IMR-90 (cell line): ENCODE data around the gene L3MBTL3. TPM values are rescaled to one million over a fixed set of nuclear protein-coding genes. Genes with fewer than 3 reads are reported as not detected.

ENCODE experiments used
- ATAC-seq: fragments of 200-7000 bp; cut with Tn5 transposase; 2 replicates; pipeline ENCODE4 v1.9.1; 2020; ENCODE audit warnings: low read depth, mild to moderate bottlenecking, moderate library complexity
- BruUV-seq: library from RNA; stranded (reverse); fragments of 400-500 nt; replicated peaks from 2 replicates; lab custom pipeline; 2021; lab: Mats Ljungman, UMichigan
- CTCF ChIA-PET: fragments of 300-600 bp; formaldehyde crosslinking; extraction: SDS; loops from one replicate; lab custom pipeline; 2021; ENCODE audit warnings: antibody characterized with exemption; lab: Yijun Ruan, JAX
- POLR2A ChIA-PET: fragments of 300-600 bp; sonication (Branson Sonifier 250); formaldehyde crosslinking; loops from one replicate; lab custom pipeline; 2022; ENCODE audit warnings: antibody characterized with exemption; ENCODE audit not compliant: unreplicated experiment; lab: Charles Lee
- DNase-seq: peaks from one replicate; pipeline ENCODE4 v3.0.0; 2013
- H2AFZ ChIP-seq: replicated peaks from 2 replicates; pipeline ENCODE3; 2013; ENCODE audit warnings: low read length, mild to moderate bottlenecking; ENCODE audit not compliant: poor library complexity
- H2AK5ac ChIP-seq: 2 replicates; pipeline ENCODE4 v1.6.1; 2013; ENCODE audit warnings: low read depth, low read length, inconsistent platforms
- H2AK9ac ChIP-seq: replicated peaks from 2 replicates; pipeline ENCODE3; 2013; ENCODE audit warnings: mild to moderate bottlenecking, low read depth, low read length, moderate library complexity; ENCODE audit not compliant: poor library complexity
- H2BK120ac ChIP-seq: 2 replicates; pipeline ENCODE4 v1.6.1; 2013; ENCODE audit warnings: low read depth, low read length, inconsistent platforms
- H2BK15ac ChIP-seq: 3 replicates; pipeline ENCODE4 v1.6.1; 2013; ENCODE audit warnings: low read depth, low read length, inconsistent platforms
- H2BK20ac ChIP-seq: 2 replicates; pipeline ENCODE4 v1.6.1; 2013; ENCODE audit warnings: low read depth, mild to moderate bottlenecking, inconsistent platforms, low read length, moderate library complexity
- H2BK5ac ChIP-seq: 2 replicates; pipeline ENCODE4 v1.6.1; 2013; ENCODE audit warnings: mild to moderate bottlenecking, low read depth, low read length, inconsistent platforms; ENCODE audit not compliant: poor library complexity, severe bottlenecking
- H3K14ac ChIP-seq: replicated peaks from 2 replicates; pipeline ENCODE4 v1.6.1; 2013; ENCODE audit warnings: low read depth, low read length, inconsistent platforms
- H3K18ac ChIP-seq: 2 replicates; pipeline ENCODE4 v1.6.1; 2013; ENCODE audit warnings: low read depth, low read length, control low read depth
- H3K23ac ChIP-seq: 2 replicates; pipeline ENCODE4 v1.6.1; 2013; ENCODE audit warnings: low read depth, low read length, inconsistent platforms
- H3K27ac ChIP-seq: 2 replicates; pipeline ENCODE4 v1.5.1; 2013; ENCODE audit warnings: mild to moderate bottlenecking, control low read depth, low read length; ENCODE audit not compliant: insufficient read depth
- H3K27me3 ChIP-seq: 2 replicates; pipeline ENCODE4 v1.6.1; 2013; ENCODE audit warnings: low read length; ENCODE audit not compliant: control insufficient read depth, insufficient read depth
- H3K36me3 ChIP-seq: 2 replicates; pipeline ENCODE4 v1.6.1; 2013; ENCODE audit warnings: low read length, mixed read lengths; ENCODE audit not compliant: control insufficient read depth, insufficient read depth
- H3K4ac ChIP-seq: 2 replicates; pipeline ENCODE4 v1.6.1; 2013; ENCODE audit warnings: low read depth, low read length, inconsistent platforms
- H3K4me1 ChIP-seq: 2 replicates; pipeline ENCODE4 v1.6.1; 2013; ENCODE audit warnings: low read length, mixed read lengths; ENCODE audit not compliant: control insufficient read depth, insufficient read depth
- H3K4me2 ChIP-seq: 2 replicates; pipeline ENCODE4 v1.6.1; 2013; ENCODE audit warnings: low read depth, mild to moderate bottlenecking, control low read depth, low read length, moderate library complexity
- H3K4me3 ChIP-seq: 2 replicates; pipeline ENCODE4 v1.5.1; 2013; ENCODE audit warnings: low read depth, mild to moderate bottlenecking, control low read depth, low read length, moderate library complexity; ENCODE audit not compliant: insufficient read depth
- H3K56ac ChIP-seq: 2 replicates; pipeline ENCODE4 v1.6.1; 2013; ENCODE audit warnings: low read length, inconsistent platforms; ENCODE audit not compliant: insufficient read depth; ENCODE audit errors: extremely low read depth
- H3K79me1 ChIP-seq, 2 experiments: 2 replicates each; pipeline ENCODE4 v1.6.1; 2013; ENCODE audit warnings: low read length in 2 of 2, inconsistent platforms in 1 of 2, low read depth in 1 of 2
- H3K9ac ChIP-seq: 2 replicates; pipeline ENCODE4 v1.6.1; 2013; ENCODE audit warnings: low read depth, low read length, control low read depth
- H3K9me1 ChIP-seq: 2 replicates; pipeline ENCODE4 v1.6.1; 2013; ENCODE audit warnings: low read length, inconsistent platforms; ENCODE audit not compliant: insufficient read depth
- H3K9me3 ChIP-seq: 2 replicates; pipeline ENCODE4 v1.6.1; 2013; ENCODE audit warnings: low read length; ENCODE audit not compliant: control insufficient read depth, insufficient read depth
- H4K20me1 ChIP-seq: 2 replicates; pipeline ENCODE4 v1.6.1; 2013; ENCODE audit warnings: low read length, inconsistent platforms; ENCODE audit not compliant: insufficient read depth
- H4K5ac ChIP-seq: 2 replicates; pipeline ENCODE4 v1.6.1; 2013; ENCODE audit warnings: mild to moderate bottlenecking, low read depth, low read length, control low read depth
- H4K8ac ChIP-seq, 2 experiments: 2 replicates each; pipeline ENCODE4 v1.6.1; 2013; ENCODE audit warnings: low read depth in 2 of 2, low read length in 2 of 2, control low read depth in 1 of 2, inconsistent platforms in 1 of 2
- H4K91ac ChIP-seq: 2 replicates; pipeline ENCODE4 v1.6.1; 2013; ENCODE audit warnings: low read depth, low read length, inconsistent platforms; ENCODE audit not compliant: insufficient read depth
- BHLHE40 ChIP-seq: fragments of 150-350 bp; IDR thresholded peaks from 2 replicates; pipeline ENCODE4 v1.6.1; 2016; ENCODE audit warnings: mild to moderate bottlenecking, low read depth, low read length
- FOS ChIP-seq: fragments of 150-350 bp; IDR thresholded peaks from 2 replicates; pipeline ENCODE4 v1.6.1; 2016; ENCODE audit warnings: low read depth, low read length
- POLR2A ChIP-seq: IDR thresholded peaks from 2 replicates; pipeline ENCODE4 v1.6.1; 2012; ENCODE audit warnings: mild to moderate bottlenecking, low read depth, low read length
- RAD21 ChIP-seq: IDR thresholded peaks from 2 replicates; pipeline ENCODE4 v1.6.1; 2012; ENCODE audit warnings: low read length, improper control_type of control experiment
- RCOR1 ChIP-seq: IDR thresholded peaks from 2 replicates; pipeline ENCODE4 v1.6.1; 2012; ENCODE audit warnings: mild to moderate bottlenecking, low read length, improper control_type of control experiment; ENCODE audit not compliant: insufficient replicate concordance
- WGBS, 2 experiments: methylation state at CpG; one replicate each; pipeline versions ENCODE4 v1.1.5 to v1.1.7; 2013; ENCODE audit warnings: missing lambda C conversion rate in 2 of 2; ENCODE audit not compliant: insufficient read length in 1 of 2; ENCODE audit errors: extremely low coverage in 2 of 2; 5-methylcytosine and 5-hydroxymethylcytosine counted together
- dilution Hi-C: fragments of 300-500 bp; cut with HindIII; formaldehyde crosslinking; loops from one replicate; pipeline ENCODE4 v1.14.3; 2018; ENCODE audit warnings: low sequenced_read_pairs; ENCODE audit not compliant: unreplicated experiment
- in situ Hi-C: fragments of 300-500 bp; cut with MboI; formaldehyde crosslinking; loops from 3 replicates; pipeline ENCODE4 v1.14.3; 2019; ENCODE audit warnings: low sequenced_read_pairs, inconsistent platforms, mixed read lengths
- intact Hi-C: fragments of 100-400 bp; cut with micrococcal nuclease; formaldehyde crosslinking; loops from 2 replicates; pipeline ENCODE4 v1.10.0; 2022
- polyA plus RNA-seq, 3 experiments: library from polyadenylated mRNA; depleted of rRNA; stranded (reverse); fragments of >200 nt; gene quantifications; 2 replicates each; pipeline ENCODE4 v1.2.3, GENCODE V29; 2012; ENCODE audit warnings: low replicate concordance in 1 of 3
- total RNA-seq: library from RNA; depleted of rRNA; stranded (reverse); fragments of >200 nt; gene quantifications from 2 replicates; pipeline ENCODE4 v1.2.3, GENCODE V29; 2012
- TF ChIP-seq, protein P1 (sequence below): fragments of 150-350 bp; IDR thresholded peaks from 2 replicates; pipeline ENCODE4 v1.6.1; 2016; ENCODE audit warnings: low read depth, mild to moderate bottlenecking, low read length, moderate library complexity, borderline replicate concordance

L3MBTL3 gene
- total and polyA plus RNA-seq, 2 of the 4 experiments (the other 2 are of a cell fraction), result 7.2 to 10.9 TPM

DNA sequence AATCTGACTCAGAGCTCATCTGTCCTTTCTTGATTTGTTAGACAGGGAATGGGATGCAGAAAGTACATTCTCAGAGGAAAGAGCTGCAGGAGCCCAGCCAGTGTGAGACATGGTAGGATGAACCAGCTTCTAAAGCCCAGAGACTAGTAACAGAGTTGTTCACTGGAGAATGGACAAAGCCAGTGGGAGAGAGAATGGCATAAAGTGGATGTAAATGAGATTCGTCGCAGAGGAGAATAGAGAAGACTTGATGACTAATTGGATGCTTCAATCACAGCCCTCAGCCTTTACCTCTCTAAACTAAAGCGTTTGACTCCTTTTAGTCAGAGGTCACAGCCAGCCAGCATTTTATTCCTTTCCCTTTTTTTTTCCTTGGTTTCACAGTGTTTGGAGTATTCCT, 25.5 kb upstream of the L3MBTL3 start:
- H4K91ac ChIP-seq, result no peak overlapping the region
- no peak overlapping the region for H3K9ac ChIP-seq
- H3K4ac ChIP-seq, result no peak overlapping the region
- DNase-seq (no peak), ATAC-seq (no peak)
- no peak overlapping the region for H3K4me3 ChIP-seq
- H3K4me2 ChIP-seq, result no peak overlapping the region
- no peaks in the 10 kb centered on the region for H3K79me1 ChIP-seq
- no peak overlapping the region for H3K27ac ChIP-seq
- H3K9me1 ChIP-seq, result no peaks in the 10 kb centered on the region
- no peak overlapping the region for H2BK5ac ChIP-seq
- CTCF ChIA-PET, result interaction anchor here (1.4 kb wide), 1 partner anchor 11 kb away, joined by 3 read pairs; no protein-coding TSS in a partner anchor
- dilution Hi-C loops, result no loop called here
- H3K23ac ChIP-seq, result no peak overlapping the region
- H3K14ac ChIP-seq, result no peak overlapping the region
- H3K56ac ChIP-seq, result no peak overlapping the region
- H3K18ac ChIP-seq, result no peak overlapping the region
- H2BK20ac ChIP-seq, result no peak overlapping the region
- no peak overlapping the region for H2AK9ac ChIP-seq
- peaks cover 8% of the 10 kb centered on the region; the same call in 1 of the 2 replicates for H3K27me3 ChIP-seq
- H4K8ac ChIP-seq, result no peak overlapping the region
- TF ChIP-seq BHLHE40 (no peak), POLR2A (no peak), RCOR1 (no peak), RAD21 (no peak), FOS (no peak)
- TF ChIP-seq, protein P1, sequence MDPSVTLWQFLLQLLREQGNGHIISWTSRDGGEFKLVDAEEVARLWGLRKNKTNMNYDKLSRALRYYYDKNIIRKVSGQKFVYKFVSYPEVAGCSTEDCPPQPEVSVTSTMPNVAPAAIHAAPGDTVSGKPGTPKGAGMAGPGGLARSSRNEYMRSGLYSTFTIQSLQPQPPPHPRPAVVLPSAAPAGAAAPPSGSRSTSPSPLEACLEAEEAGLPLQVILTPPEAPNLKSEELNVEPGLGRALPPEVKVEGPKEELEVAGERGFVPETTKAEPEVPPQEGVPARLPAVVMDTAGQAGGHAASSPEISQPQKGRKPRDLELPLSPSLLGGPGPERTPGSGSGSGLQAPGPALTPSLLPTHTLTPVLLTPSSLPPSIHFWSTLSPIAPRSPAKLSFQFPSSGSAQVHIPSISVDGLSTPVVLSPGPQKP, result no peak
- H2AK5ac ChIP-seq, result no peak overlapping the region
- no CpG with 5 or more reads among the region's 3 CpGs for WGBS, 2 experiments
- no peak overlapping the region for H4K5ac ChIP-seq
- H2BK15ac ChIP-seq, result no peak overlapping the region
- POLR2A ChIA-PET, result no interaction called here
- intact Hi-C loops, result no loop called here
- no peaks in the 10 kb centered on the region for H3K9me3 ChIP-seq
- in situ Hi-C loops, result no loop called here
- no TSS peak for BruUV-seq
- H3K36me3 ChIP-seq, result no peaks in the 10 kb centered on the region
- H2BK120ac ChIP-seq, result no peak overlapping the region
- no peaks in the 10 kb centered on the region for H3K4me1 ChIP-seq
- no peak overlapping the region for H2AFZ ChIP-seq
- H4K20me1 ChIP-seq, result no peaks in the 10 kb centered on the region
